ENCODE results near the gene MICU1.
"Not testable (repeated sequence)": the region's sequence is repeated elsewhere in the genome, so short reads cannot be mapped to it uniquely, and the experiment has no call there.

MICU1 gene, protein sequence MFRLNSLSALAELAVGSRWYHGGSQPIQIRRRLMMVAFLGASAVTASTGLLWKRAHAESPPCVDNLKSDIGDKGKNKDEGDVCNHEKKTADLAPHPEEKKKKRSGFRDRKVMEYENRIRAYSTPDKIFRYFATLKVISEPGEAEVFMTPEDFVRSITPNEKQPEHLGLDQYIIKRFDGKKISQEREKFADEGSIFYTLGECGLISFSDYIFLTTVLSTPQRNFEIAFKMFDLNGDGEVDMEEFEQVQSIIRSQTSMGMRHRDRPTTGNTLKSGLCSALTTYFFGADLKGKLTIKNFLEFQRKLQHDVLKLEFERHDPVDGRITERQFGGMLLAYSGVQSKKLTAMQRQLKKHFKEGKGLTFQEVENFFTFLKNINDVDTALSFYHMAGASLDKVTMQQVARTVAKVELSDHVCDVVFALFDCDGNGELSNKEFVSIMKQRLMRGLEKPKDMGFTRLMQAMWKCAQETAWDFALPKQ

GRCh38 chr10:72625608-72626443, at the start of gene MICU1:
TSS of gene MICU1 (minus strand) at chr10:72626079. CDS start at chr10:72566793, 59,286 bp downstream.
- DNase-seq, result peak; percentile 83 to 97

DNA sequence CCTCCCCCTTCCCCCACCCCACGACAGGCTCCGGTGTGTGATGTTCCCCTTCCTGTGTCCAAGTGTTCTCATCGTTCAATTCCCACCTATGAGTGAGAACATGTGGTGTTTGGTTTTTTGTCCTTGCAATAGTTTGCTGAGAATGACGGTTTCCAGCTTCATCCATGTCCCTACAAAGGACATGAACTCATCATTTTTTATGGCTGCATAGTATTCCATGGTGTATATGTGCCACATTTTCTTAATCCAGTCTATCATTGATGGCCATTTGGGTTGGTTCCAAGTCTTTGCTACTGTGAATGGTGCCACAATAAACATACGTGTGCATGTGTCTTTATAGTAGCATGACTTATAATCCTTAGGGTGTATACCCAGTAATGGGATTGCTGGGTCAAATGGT, 48.3 kb upstream of the MICU1 start:
- DNase-seq, result not testable (repeated sequence)

GRCh38 chr10:72673280-72673679, 47.4 kb upstream of the MICU1 start:
- no peak for DNase-seq

DNA sequence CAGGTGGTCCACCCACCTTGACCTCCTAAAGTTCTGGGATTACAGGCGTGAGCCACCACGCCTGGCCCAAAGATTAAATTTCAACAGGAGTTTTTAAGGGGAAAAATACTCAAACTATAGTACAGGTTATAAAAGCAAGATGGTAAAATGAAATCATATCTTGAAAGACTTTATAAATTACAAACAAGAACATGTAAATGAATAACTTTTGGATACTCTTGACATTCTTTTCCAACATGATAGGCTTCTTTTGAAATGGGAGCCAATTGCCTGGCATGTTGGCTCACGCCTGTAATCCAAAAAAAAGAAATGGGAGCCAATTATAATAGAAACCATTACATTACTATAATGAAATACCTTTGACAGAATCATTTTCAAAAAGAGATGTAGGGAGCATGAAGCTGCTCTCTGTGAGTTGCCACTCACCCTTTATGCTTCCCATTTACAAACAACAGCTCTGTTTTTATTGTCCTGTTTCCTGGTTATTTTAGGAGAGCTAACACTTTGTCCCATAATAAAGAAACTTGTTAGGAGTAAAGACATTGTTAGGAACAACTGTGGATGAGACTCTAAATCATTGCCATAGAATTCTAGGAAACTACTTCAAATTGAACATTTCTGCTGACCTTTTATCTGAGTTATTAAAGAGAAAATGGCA, 41.5 kb upstream of the MICU1 start:
- DNase-seq, result no peak

DNA sequence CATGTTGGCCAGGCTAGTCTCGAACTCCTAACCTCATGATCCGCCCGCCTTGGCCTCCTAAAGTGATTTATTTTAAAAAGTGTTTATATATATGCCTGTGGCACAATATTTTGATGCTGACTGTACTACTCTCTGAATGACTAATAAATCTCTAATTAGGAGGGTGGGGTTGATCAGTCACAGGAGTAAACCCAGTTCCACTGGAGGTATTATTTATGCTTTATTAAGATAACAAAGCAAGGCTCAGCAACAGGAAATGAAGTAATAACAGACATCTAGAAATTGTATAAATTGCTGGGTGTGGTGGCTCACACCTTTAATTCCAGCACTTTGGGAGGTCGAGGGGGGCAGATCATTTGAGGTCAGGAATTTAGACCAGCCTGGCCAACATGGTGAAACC, 40.0 kb upstream of the MICU1 start:
- DNase-seq, result no peak

DNA sequence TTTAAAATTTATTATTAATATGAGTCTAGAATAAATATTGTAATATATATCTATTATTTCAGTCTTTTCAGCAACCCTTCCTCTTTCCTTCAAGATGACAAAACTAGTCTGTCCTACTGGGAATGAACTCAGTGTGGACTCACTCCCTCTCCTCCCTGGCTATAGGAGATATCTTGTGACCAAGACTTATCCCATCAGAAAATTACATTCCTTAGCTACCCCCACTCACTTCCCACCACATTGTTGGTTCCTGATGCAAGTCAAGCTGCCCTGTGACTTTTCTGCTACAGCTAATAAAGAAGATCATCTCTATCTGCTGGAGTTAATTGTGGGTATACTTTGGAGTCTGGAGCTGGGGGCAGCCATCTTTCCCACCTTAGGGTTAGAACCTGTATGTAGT, 38.1 kb upstream of the MICU1 start:
- DNase-seq, result no peak

DNA sequence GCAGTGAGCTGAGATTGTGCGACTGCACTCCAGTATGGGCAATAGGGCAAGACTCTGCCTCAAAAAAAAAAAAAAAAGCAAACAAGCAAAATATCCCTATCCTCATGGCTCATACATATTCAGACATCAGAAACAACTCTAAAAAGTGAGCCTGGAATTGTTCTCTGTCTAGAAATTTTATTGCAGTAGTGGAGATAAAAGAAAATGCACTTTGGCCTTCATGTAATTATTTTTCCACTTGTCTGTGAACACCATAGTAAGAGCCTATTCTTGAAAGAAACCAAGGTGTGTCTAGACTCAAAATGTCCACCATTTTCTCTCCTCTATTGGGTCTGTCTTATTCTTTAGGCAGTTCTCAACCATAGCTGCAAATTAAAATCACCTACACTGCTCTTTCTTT, 35.6 kb upstream of the MICU1 start:
- DNase-seq, result no peak

DNA sequence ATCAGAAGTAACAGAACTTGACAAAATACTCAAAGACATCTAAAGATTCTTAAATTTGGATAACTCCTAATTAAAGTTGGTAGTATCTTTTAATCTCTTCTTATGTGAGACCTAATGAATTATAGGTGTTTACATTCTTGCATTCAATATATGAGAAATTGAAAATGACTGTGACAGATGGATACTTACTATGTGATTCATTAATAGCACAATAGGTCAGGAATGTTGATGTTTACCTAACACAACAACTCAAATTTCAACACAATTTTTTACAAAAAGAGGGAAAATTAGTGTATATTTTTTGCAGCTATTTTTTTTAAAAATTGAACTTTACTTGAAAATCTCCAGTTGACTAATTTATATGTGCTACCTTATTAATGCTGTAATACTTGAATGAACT, 34.3 kb upstream of the MICU1 start:
- DNase-seq, result no peak

DNA sequence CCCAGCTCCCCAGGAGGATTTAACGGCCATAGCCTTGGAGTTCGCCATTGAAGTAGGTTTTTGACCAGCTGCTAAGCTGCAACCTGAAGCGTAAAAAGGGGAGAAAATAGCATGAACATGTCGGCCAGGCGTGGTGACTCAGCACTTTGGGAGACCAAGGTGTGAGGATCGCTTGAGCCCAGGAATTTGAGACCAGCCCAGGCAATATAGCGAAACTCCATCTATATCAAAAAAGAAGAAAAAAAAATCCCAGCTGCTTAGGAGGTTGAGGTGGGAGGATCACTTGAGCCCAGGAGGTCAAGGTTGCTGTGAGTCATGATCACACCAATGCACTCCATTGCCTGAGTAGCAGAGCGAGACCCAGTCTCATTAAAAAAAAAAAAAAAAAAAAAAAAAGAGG, 33.8 kb upstream of the MICU1 start:
- DNase-seq, result no peak

DNA sequence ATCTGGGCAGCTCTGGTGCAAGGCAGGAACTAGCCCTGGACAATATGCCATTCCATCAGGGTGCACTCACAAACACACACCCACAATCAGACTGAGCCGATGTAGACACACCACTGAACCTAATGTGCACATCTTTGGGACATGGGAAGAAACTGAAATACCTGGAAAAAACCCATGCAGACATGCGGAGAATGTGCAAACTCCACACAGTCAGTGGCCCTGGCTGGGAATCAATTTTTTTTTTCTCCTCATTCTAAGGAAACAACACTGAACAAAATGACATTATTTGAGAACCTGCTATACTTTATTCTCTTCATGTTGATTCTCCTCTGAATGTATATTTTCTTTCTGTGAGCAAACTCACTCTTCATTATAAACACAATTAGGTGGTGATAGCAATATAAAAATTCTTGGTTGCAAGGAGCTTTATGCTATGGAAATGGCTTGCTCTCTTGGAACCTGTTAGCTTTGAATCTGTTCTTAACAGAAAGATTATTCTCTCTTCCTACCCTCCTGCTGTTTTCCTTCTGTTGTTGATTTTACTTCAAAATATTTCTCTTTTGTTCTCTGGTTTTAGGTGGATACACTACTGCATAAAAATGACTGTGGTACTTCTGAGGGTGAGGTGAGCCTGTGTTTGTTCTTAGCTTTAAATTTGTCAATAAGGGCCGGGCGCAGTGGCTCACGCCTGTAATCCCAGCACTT, 33.0 kb upstream of the MICU1 start:
- no peak for DNase-seq

- DNase-seq, result no peak
These were observed 28.8 kb upstream of the MICU1 start for GRCh38 chr10:72654720-72655119.

DNA sequence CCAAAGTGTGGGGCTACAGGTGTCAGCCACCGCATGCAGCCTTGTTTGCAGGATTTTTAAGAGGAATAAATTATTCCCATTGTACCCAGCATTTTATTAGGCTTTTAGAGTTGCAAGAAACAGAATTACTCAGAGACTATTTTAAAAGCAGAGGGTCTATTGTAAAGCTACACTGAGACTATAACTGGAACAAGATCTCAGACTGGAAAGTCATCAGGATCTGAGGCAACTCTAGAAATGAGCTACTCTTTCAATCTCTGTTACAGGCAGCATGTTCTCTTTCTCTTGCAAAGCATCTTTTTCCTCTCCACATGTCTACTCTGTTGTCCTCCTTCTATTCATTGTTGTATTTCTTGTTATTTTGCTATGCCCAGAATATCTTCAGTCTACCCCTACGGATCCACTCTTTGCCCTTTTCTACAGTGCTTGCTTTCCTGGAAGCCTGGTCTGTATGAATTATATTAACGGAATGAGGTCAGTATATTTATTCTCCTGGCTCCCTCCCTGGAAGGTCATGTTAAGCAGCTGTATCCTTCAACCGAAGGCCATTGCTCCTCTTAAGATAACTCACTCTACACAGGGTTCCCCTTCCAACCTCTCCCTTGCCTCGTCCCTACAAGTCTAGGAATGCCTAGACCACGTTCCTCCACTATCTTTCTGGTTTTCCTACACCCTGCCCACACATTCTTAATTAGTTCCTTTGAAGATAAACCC, 27.7 kb upstream of the MICU1 start:
- no peak for DNase-seq

GRCh38 chr10:72649291-72649690, 23.4 kb upstream of the MICU1 start:
- DNase-seq, result no peak

GRCh38 chr10:72648301-72648700, 22.4 kb upstream of the MICU1 start:
- no peak for DNase-seq

GRCh38 chr10:72646971-72647370, 21.1 kb upstream of the MICU1 start:
- DNase-seq, result not testable (repeated sequence)

- DNase-seq, result no peak
These were observed 19.5 kb upstream of the MICU1 start for GRCh38 chr10:72645263-72645858.

- no peak for DNase-seq
These were observed 16.4 kb upstream of the MICU1 start for GRCh38 chr10:72642318-72642717.

GRCh38 chr10:72639441-72639873, 13.6 kb upstream of the MICU1 start:
- no peak for DNase-seq

DNA sequence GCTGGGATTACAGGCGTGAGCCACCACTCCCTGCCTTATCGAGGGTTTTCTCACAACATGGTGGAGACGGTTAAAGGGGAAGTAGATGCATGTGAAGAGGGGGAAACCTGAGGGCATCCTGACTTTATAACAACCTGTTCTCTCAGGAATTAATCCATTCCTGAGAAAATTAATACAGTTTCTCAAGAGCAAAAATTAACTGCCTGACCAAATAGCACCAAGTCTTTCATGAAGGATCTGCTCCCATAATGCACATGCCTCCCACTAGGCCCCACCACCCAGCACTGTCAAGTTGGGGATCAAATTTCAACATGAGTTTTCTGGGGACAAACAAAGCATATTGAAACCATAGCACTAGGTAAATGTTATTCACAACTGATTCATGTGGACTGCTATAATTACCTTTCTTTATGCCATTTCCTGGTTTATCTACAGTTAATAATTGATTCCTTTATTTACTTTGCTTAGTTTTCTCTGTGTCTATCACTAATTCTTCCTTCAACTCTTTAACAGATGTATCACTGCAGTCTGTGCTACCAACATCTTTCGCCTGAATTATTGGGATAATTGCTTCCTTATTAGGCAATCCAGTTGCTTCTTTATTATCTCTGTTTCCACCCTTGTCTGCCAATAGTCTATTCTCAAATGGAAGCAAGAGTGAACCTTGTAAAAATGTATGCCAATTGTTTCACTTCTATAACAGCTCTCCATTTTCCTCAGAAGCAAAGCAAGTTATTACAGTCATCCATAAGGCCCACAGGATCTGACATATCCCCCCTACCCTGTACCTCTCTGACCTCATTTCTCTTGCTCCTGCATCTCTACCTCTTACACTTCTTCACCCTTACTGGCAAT, 12.9 kb upstream of the MICU1 start:
- no peak for DNase-seq

DNA sequence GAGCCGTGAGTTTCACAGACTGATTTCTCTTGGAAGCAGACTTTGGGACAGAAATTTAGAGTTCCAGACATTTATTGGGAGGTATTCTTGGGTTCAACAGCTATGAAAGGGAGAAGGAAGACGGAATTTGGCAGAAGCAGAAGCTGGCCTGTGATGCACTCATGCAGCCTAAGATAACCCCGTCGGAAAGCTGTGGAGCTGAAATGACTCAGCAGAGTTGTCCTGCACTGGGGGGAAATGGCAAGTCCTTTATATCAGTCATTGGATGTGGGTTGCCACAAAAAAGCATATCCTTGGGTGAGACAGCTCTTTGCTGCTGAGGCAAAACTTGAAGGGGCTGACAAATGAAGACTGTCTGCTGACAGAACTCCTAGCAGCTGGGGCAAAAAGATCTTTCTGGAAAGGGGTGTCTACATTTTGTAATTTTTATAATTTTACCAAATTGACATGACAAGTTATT, 11.5 kb upstream of the MICU1 start:
- DNase-seq, result peak; percentile 9 to 93

- DNase-seq, result no peak
These were observed 4.3 kb upstream of the MICU1 start for GRCh38 chr10:72630144-72630543.

All from bone marrow (tissue), 2 donors.